RCC 7860 (cell line): ENCODE data around the gene ATL3.
"Not testable (repeated sequence)": the region's sequence is repeated elsewhere in the genome, so short reads cannot be mapped to it uniquely, and the experiment has no call there.

Experiments used
- DNase-seq: peaks from one replicate; pipeline ENCODE4 v3.0.0-alpha.2; 2015; ENCODE audit warnings: low spot score
- FAIRE-seq: peaks from 2 replicates; lab custom pipeline; 2012; peaks lifted over from hg19 to GRCh38; lab: Jason Lieb, UNC

ATL3 gene

GRCh38 chr11:63682066-63683021 is 11.2 kb upstream of the ATL3 start:
- DNase-seq = no peak
- no peak for FAIRE-seq

- peak; percentile 92 for DNase-seq
- peak; percentile 57 for FAIRE-seq
Measured at GRCh38 chr11:63681321-63682065, 10.3 kb upstream of the ATL3 start, which contains the start of gene RTN3. RTN3 (plus strand) TSS chr11:63681500; CDS start chr11:63681637, 137 bp downstream.

- no peak for FAIRE-seq
Measured at GRCh38 chr11:63680834-63681320, 9.7 kb upstream of the ATL3 start.

GRCh38 chr11:63673579-63673978 is 2.4 kb upstream of the ATL3 start:
- no peak for DNase-seq
- FAIRE-seq = no peak

More at GRCh38 chr11:63680834-63681320, 9.7 kb upstream of the ATL3 start:
- no peak for DNase-seq

- DNase-seq (no peak), FAIRE-seq (no peak)
Measured at GRCh38 chr11:63672936-63673539, 1.9 kb upstream of the ATL3 start.

- DNase-seq = no peak
- no peak for FAIRE-seq
Measured at GRCh38 chr11:63672156-63672463, 934 bp upstream of the ATL3 start.

- FAIRE-seq = no peak
- DNase-seq = peak; percentile 35
Measured at GRCh38 chr11:63670433-63671321, 499 bp downstream of the ATL3 start.

- FAIRE-seq = no peak
- no peak for DNase-seq
Measured at GRCh38 chr11:63670096-63670432, 1.1 kb downstream of the ATL3 start.

- peak; percentile 72 for FAIRE-seq
- DNase-seq = peak; percentile 82
Measured at GRCh38 chr11:63667995-63668795, 3.0 kb downstream of the ATL3 start.

- DNase-seq (no peak), FAIRE-seq (no peak)
Measured at GRCh38 chr11:63666874-63667273, 4.3 kb downstream of the ATL3 start.

GRCh38 chr11:63663809-63664208 is 7.4 kb downstream of the ATL3 start:
- no peak for FAIRE-seq
- DNase-seq = peak; percentile 25

- DNase-seq (no peak), FAIRE-seq (no peak)
Measured at GRCh38 chr11:63660972-63661371, 10.2 kb downstream of the ATL3 start.

GRCh38 chr11:63652671-63653070 is 18.5 kb downstream of the ATL3 start:
- no peak for DNase-seq
- no peak for FAIRE-seq

- DNase-seq (no peak), FAIRE-seq (no peak)
Measured at GRCh38 chr11:63643205-63643604, 28.0 kb downstream of the ATL3 start.

GRCh38 chr11:63641727-63642126 is 29.4 kb downstream of the ATL3 start:
- FAIRE-seq (no peak), DNase-seq (no peak)

GRCh38 chr11:63639199-63639832 is 31.9 kb downstream of the ATL3 start:
- DNase-seq (no peak), FAIRE-seq (peak; percentile 49)

GRCh38 chr11:63638436-63638835 is 32.7 kb downstream of the ATL3 start:
- not testable (repeated sequence) for FAIRE-seq, DNase-seq

GRCh38 chr11:63635762-63636465 is 35.3 kb downstream of the ATL3 start:
- FAIRE-seq = no peak

More at GRCh38 chr11:63635762-63636465, 35.3 kb downstream of the ATL3 start:
- DNase-seq = peak; percentile 30
